NCI-H2107 treated with DMSO at 0.1 percent for 48 hours (cell line): Measurements from ENCODE around the gene DDX18.
"Not testable (repeated sequence)": the region's sequence is repeated elsewhere in the genome, so short reads cannot be mapped to it uniquely, and the experiment has no call there.

ENCODE experiments used
- DNase-seq: peaks from one replicate; lab custom pipeline; 2025; ENCODE audit not compliant: unreplicated experiment; lab: John Stamatoyannopoulos, UW

Gene DDX18

GRCh38 chr2:117814417-117815264 is at the start of gene DDX18:
Gene DDX18 (plus strand): TSS chr2:117814691. CDS start chr2:117814778, 87 bp downstream.
- DNase-seq, result peak; percentile 97

GRCh38 chr2:117770730-117771129 is 43.8 kb upstream of the DDX18 start:
- no peak for DNase-seq

- peak; percentile 16 for DNase-seq
Observed at GRCh38 chr2:117771969-117772630, 42.4 kb upstream of the DDX18 start.

- DNase-seq, result no peak
Observed at GRCh38 chr2:117774716-117775115, 39.8 kb upstream of the DDX18 start.

- no peak for DNase-seq
Observed at GRCh38 chr2:117775703-117776219, 38.7 kb upstream of the DDX18 start.

GRCh38 chr2:117776888-117777287 is 37.6 kb upstream of the DDX18 start:
- no peak for DNase-seq

- no peak for DNase-seq
Observed at GRCh38 chr2:117785740-117786139, 28.8 kb upstream of the DDX18 start.

- DNase-seq, result no peak
Observed at GRCh38 chr2:117786520-117786919, 28.0 kb upstream of the DDX18 start.

GRCh38 chr2:117789505-117789904 is 25.0 kb upstream of the DDX18 start:
- no peak for DNase-seq

- no peak for DNase-seq
Observed at GRCh38 chr2:117794668-117795067, 19.8 kb upstream of the DDX18 start.

- DNase-seq, result no peak
Observed at GRCh38 chr2:117801826-117802225, 12.7 kb upstream of the DDX18 start.

GRCh38 chr2:117803644-117804325 is 10.7 kb upstream of the DDX18 start:
- not testable (repeated sequence) for DNase-seq

- DNase-seq, result no peak
Observed at GRCh38 chr2:117812443-117812842, 2.0 kb upstream of the DDX18 start.

GRCh38 chr2:117815946-117816345 is 1.5 kb downstream of the DDX18 start:
- no peak for DNase-seq

GRCh38 chr2:117818921-117819320 is 4.4 kb downstream of the DDX18 start:
- DNase-seq, result no peak

- DNase-seq, result no peak
Observed at GRCh38 chr2:117820444-117820843, 6.0 kb downstream of the DDX18 start.

GRCh38 chr2:117825437-117825836 is 10.9 kb downstream of the DDX18 start:
- DNase-seq, result no peak

GRCh38 chr2:117827464-117827863 is 13.0 kb downstream of the DDX18 start:
- not testable (repeated sequence) for DNase-seq

- no peak for DNase-seq
Observed at GRCh38 chr2:117828870-117829269, 14.4 kb downstream of the DDX18 start.

GRCh38 chr2:117832332-117832731 is 17.8 kb downstream of the DDX18 start:
- no peak for DNase-seq

GRCh38 chr2:117832905-117833613 is 18.6 kb downstream of the DDX18 start:
- no peak for DNase-seq
